Stomach (tissue), 4 donors: ENCODE measurements around the gene DUSP8.

Source experiments
- CTCF ChIP-seq, 7 experiments: fragments of 450-650 bp in 4 of 7; fragments of 200-600 bp in 3 of 7; sonication (generic) in 3 of 7; IDR thresholded peaks; one replicate each; pipeline ENCODE4 v1.5.1; 2016 to 2019; ENCODE audit warnings: antibody characterized with exemption in 7 of 7, control low read depth in 2 of 7, mild to moderate bottlenecking in 1 of 7
- EP300 ChIP-seq: sonication (generic); formaldehyde crosslinking; IDR thresholded peaks from one replicate; pipeline ENCODE4 v1.6.1; 2017; ENCODE audit warnings: antibody characterized with exemption
- POLR2A ChIP-seq, 4 donors: fragments of 450-650 bp; IDR thresholded peaks; one replicate each; pipeline ENCODE4 v1.6.1; 2016; ENCODE audit warnings: antibody characterized with exemption in 4 of 4, control low read depth in 2 of 4, mild to moderate bottlenecking in 1 of 4, moderate library complexity in 1 of 4
- POLR2AphosphoS5 ChIP-seq, 3 donors: sonication (generic); formaldehyde crosslinking; IDR thresholded peaks; one replicate each; pipeline ENCODE4 v1.6.1; 2016; ENCODE audit warnings: antibody characterized with exemption in 3 of 3

- TF ChIP-seq POLR2AphosphoS5 (IDR thresholded peaks at IDR 0.05) (no peak), CTCF (IDR thresholded peaks at IDR 0.05) (no peak), EP300 (no peak), POLR2A (IDR thresholded peaks at IDR 0.05) (no peak)
Observed at GRCh38 chr11:1530686-1531448, 41.2 kb downstream of the DUSP8 start.
